Hepatocyte (in vitro differentiated cells): Measurements from ENCODE around the gene LINC00305.
A peak's percentile ranks its signal among the peaks of the same experiment; 100 is the strongest.

Experiments
- CTCF ChIP-seq: fragments of 200-600 bp; sonication (generic); IDR thresholded peaks from 2 replicates; pipeline ENCODE4 v1.5.1; 2016; ENCODE audit warnings: antibody characterized with exemption, mild to moderate bottlenecking; ENCODE audit not compliant: poor library complexity
- EZH2 ChIP-seq: fragments of 200-600 bp; sonication (generic); IDR thresholded peaks from 2 replicates; pipeline ENCODE4 v1.6.1; 2016; ENCODE audit warnings: antibody characterized with exemption, mild to moderate bottlenecking, borderline replicate concordance
- EZH2phosphoT487 ChIP-seq: fragments of 200-600 bp; sonication (generic); IDR thresholded peaks from one replicate; pipeline ENCODE4 v1.6.1; 2018; ENCODE audit warnings: antibody characterized with exemption, mild to moderate bottlenecking, low read depth, moderate library complexity; ENCODE audit not compliant: unreplicated experiment, severe bottlenecking

GRCh38 chr18:64097497-64097896, 51.4 kb downstream of the LINC00305 start:
- peak; percentile 68 for TF ChIP-seq CTCF
- TF ChIP-seq EZH2, result no peak
- no peak for TF ChIP-seq EZH2phosphoT487
